ENCODE data around the gene KRTAP5-9.

- no peak for TF ChIP-seq CTCF (conservative IDR thresholded peaks at IDR 0.05; ENCODE audit: low read depth, low read length)
- no peak for TF ChIP-seq EZH2 (IDR thresholded peaks at IDR 0.05; ENCODE audit: low read length, unreplicated experiment)
Measured at GRCh38 chr11:71566081-71566620, 17.9 kb downstream of the KRTAP5-9 start.
